Spleen (tissue), 11 donors: ENCODE results near the gene PRPS1. TPM values are rescaled to one million over a fixed set of nuclear protein-coding genes. Genes with fewer than 3 reads are reported as not detected.

Source experiments
- DNase-seq: peaks from one replicate; pipeline ENCODE4 v3.0.0-alpha.2; 2020
- H3K27ac ChIP-seq, 8 donors: fragments of 200-600 bp; sonication (generic) in 7 of 8; 1 replicate in 4 of 8; 2 replicates in 4 of 8; pipeline versions ENCODE4 v1.5.0 to v1.8.0; 2016 to 2021; ENCODE audit warnings: inconsistent platforms in 4 of 8, mild to moderate bottlenecking in 4 of 8, moderate library complexity in 1 of 8
- H3K27me3 ChIP-seq, 7 donors: fragments of 200-600 bp; sonication (generic) in 6 of 7; replicated peaks in 1 of 7; 1 replicate in 4 of 7; 2 replicates in 3 of 7; pipeline versions ENCODE4 v1.5.0 to v1.8.0; 2016 to 2021; ENCODE audit warnings: inconsistent platforms in 3 of 7, mild to moderate bottlenecking in 1 of 7
- H3K36me3 ChIP-seq, 6 donors: fragments of 200-600 bp; sonication (generic) in 5 of 6; 1 replicate in 4 of 6; 2 replicates in 2 of 6; pipeline versions ENCODE4 v1.5.0 to v1.8.0; 2016 to 2021; ENCODE audit warnings: inconsistent platforms in 2 of 6
- H3K4me1 ChIP-seq, 6 donors: fragments of 200-600 bp; sonication (generic) in 5 of 6; 1 replicate in 3 of 6; 2 replicates in 3 of 6; pipeline versions ENCODE4 v1.5.0 to v1.8.0; 2016 to 2021; ENCODE audit warnings: inconsistent platforms in 3 of 6
- H3K4me3 ChIP-seq, 8 donors: fragments of 200-600 bp; sonication (generic) in 7 of 8; 1 replicate in 4 of 8; 2 replicates in 4 of 8; pipeline versions ENCODE4 v1.5.0 to v1.8.0; 2016 to 2021; ENCODE audit warnings: inconsistent platforms in 4 of 8, mild to moderate bottlenecking in 4 of 8, moderate library complexity in 2 of 8
- H3K9me3 ChIP-seq, 8 donors: fragments of 200-600 bp; sonication (generic) in 7 of 8; 1 replicate in 4 of 8; 2 replicates in 4 of 8; pipeline versions ENCODE4 v1.5.0 to v1.8.0; 2016 to 2021; ENCODE audit warnings: inconsistent platforms in 4 of 8
- POLR2A ChIP-seq, 3 donors: fragments of 450-650 bp; IDR thresholded peaks; one replicate each; pipeline ENCODE4 v1.5.1; 2017; ENCODE audit warnings: antibody characterized with exemption in 3 of 3, mild to moderate bottlenecking in 1 of 3
- POLR2AphosphoS5 ChIP-seq, 3 donors: sonication (generic); formaldehyde crosslinking; IDR thresholded peaks; one replicate each; pipeline ENCODE4 v1.5.1; 2017; ENCODE audit warnings: antibody characterized with exemption in 3 of 3
- WGBS, 5 donors: extraction: QIAGEN DNeasy Blood & Tissue Kit in 3 of 5; methylation state at CpG; one replicate each; pipeline versions ENCODE4 v1.1.5 to v1.1.7; 2013 to 2018; 5-methylcytosine and 5-hydroxymethylcytosine counted together
- intact Hi-C: fragments of 100-400 bp; cut with DNase I; formaldehyde crosslinking; loops from one replicate; pipeline ENCODE4 v1.15.0; 2023; ENCODE audit warnings: low total_unique reads
- polyA plus RNA-seq, 3 donors: library from polyadenylated mRNA; stranded (reverse); fragments of 200-250 nt; gene quantifications; one replicate each; pipeline ENCODE4 v1.2.1, GENCODE V29; 2013
- total RNA-seq, 7 donors: library from RNA; depleted of rRNA in 3 of 7; stranded (reverse); fragments of >200 nt in 3 of 7; fragmentation: NEBNext Ultra II Directional in 4 of 7; extraction: Animal tissue kit (Norgen Biotek cat#: 25700) in 4 of 7; gene quantifications; one replicate each; pipeline versions ENCODE4 v1.1.0 to v1.2.1, GENCODE V29; 2016 to 2021
- TF ChIP-seq, protein P1 (sequence below), 11 experiments: fragments of 200-600 bp in 7 of 11; fragments of 450-650 bp in 4 of 11; sonication (generic) in 4 of 11; IDR thresholded peaks in 8 of 11; conservative IDR thresholded peaks in 3 of 11; 1 replicate in 7 of 11; 2 replicates in 4 of 11; pipeline versions ENCODE4 v1.4.0 to v1.8.0; 2016 to 2021; ENCODE audit warnings: antibody characterized with exemption in 11 of 11, inconsistent platforms in 4 of 11, mild to moderate bottlenecking in 1 of 11
- donor health status: healthy with polysubstance abuse.
- donor health status: DM: no; HTN: no; CAD: no; lungs with moderate emphysema.
- donor health status: DM: no; HTN: no; CAD: no.
- donor health status: Bipolar disorder and iron deficiency.
- donor health status: healthy.
- donor health status: DM: no; HTN: no; CAD: no.
- donor health status: DM: yes; HTN: yes; CAD: no.

The PRPS1 gene
- total and polyA plus RNA-seq, 10 donors = 15.0 to 47.6 (median 36.1) TPM

DNA sequence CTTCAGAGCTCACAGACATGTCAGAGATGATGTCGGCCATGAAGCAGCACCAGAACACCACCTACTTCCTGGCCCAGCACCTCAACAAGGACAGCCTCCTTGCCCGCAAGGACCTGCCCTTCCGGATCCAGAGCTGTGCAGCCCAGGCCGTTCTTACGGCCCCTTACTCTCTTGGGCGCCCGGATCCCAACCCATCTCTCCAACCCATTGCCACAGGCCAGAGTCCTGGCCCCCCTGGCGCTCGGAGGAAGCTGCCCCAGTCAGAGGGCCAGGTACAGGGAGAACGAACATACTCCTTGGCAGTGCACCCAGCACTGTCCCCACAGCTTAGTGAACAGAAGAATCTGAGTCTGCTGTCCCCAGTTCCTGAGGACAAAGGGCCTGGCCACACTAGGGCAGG lies 27.9 kb upstream of the PRPS1 start:
- no peak for DNase-seq
- H3K27me3 ChIP-seq = peaks cover 0 to 14% (median 0%) of the 10 kb centered on the region in 7 donors
- H3K36me3 ChIP-seq = no peaks in the 10 kb centered on the region
- H3K4me1 ChIP-seq = no peaks in the 10 kb centered on the region
- 80 to 96% (median 90%) methylated on average over 10 of the region's 10 CpGs; no CpG with 5 or more reads in 1 of the 5 donors for WGBS, 5 donors
- TF ChIP-seq, protein P1, sequence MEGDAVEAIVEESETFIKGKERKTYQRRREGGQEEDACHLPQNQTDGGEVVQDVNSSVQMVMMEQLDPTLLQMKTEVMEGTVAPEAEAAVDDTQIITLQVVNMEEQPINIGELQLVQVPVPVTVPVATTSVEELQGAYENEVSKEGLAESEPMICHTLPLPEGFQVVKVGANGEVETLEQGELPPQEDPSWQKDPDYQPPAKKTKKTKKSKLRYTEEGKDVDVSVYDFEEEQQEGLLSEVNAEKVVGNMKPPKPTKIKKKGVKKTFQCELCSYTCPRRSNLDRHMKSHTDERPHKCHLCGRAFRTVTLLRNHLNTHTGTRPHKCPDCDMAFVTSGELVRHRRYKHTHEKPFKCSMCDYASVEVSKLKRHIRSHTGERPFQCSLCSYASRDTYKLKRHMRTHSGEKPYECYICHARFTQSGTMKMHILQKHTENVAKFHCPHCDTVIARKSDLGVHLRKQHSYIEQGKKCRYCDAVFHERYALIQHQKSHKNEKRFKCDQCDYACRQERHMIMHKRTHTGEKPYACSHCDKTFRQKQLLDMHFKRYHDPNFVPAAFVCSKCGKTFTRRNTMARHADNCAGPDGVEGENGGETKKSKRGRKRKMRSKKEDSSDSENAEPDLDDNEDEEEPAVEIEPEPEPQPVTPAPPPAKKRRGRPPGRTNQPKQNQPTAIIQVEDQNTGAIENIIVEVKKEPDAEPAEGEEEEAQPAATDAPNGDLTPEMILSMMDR (IDR thresholded peaks at IDR 0.05 in 8 of 11, conservative IDR thresholded peaks at IDR 0.05 in 3 of 11) = no peak
- TF ChIP-seq POLR2AphosphoS5 (IDR thresholded peaks at IDR 0.05) = no peak
- TF ChIP-seq POLR2A (IDR thresholded peaks at IDR 0.05) = no peak
- no peaks in the 10 kb centered on the region for H3K9me3 ChIP-seq
- no peak overlapping the region for H3K4me3 ChIP-seq
- no peak overlapping the region for H3K27ac ChIP-seq
- intact Hi-C loops = no loop called here

DNA sequence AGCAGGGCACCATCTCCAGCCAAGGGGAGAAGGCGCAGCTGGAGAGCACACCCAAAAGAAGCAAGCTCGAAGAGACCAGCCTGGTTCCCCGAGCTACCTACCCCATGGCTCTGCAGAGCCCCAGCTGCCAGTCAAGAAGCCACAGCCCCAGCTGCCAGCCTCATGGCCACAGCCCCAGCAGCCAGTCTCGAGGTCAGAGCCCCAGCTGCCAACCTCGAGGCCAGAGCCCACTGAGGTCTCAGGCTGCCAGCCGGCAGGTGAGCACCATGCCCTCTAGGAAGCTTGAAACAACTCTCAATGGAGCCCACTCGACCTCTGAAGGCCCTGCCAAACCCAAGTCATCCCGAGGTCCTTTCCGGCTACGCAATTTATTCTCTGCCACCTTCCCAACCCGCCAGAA lies 27.0 kb upstream of the PRPS1 start:
- Histone ChIP-seq H3K27me3 (peaks cover 0 to 7% (median 0%) of the 10 kb centered on the region in 7 donors), H3K4me1 (no peaks in the 10 kb centered on the region), H3K27ac (no peak overlapping the region), H3K9me3 (no peaks in the 10 kb centered on the region), H3K36me3 (no peaks in the 10 kb centered on the region), H3K4me3 (no peak overlapping the region)
- no peak for DNase-seq
- TF ChIP-seq, protein P1 (IDR thresholded peaks at IDR 0.05 in 8 of 11, conservative IDR thresholded peaks at IDR 0.05 in 3 of 11) = no peak
- no peak for TF ChIP-seq POLR2AphosphoS5 (IDR thresholded peaks at IDR 0.05)
- TF ChIP-seq POLR2A (IDR thresholded peaks at IDR 0.05) = no peak
- 75 to 88% (median 82%) methylated on average over 7 to 11 of the region's 11 CpGs for WGBS, 5 donors
- intact Hi-C loops = no loop called here

DNA sequence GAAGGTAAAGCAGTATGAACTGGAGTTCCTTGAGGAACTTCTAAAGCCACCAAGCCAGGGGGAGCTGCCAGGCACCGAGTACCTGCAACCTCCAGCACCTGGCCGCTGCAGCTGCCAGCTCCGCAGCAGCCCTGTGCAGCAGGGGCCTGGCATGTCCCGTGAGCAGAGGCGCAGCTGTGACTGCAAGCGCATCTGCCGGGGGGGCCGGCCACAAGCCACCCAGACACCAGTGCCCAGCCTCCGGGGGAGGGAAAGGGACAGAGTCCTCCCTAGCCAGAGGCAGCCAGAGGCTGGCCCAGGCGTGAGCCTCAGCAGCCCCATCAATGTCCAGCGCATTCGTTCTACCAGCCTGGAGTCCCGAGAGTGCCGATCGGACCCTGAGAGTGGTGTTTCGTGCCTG lies 26.6 kb upstream of the PRPS1 start:
- intact Hi-C loops = no loop called here
- WGBS, 5 donors = 89 to 98% (median 94%) methylated on average over 8 to 16 of the region's 16 CpGs; no CpG with 5 or more reads in 1 of the 5 donors
- TF ChIP-seq POLR2A (IDR thresholded peaks at IDR 0.05) (no peak), POLR2AphosphoS5 (IDR thresholded peaks at IDR 0.05) (no peak)
- TF ChIP-seq, protein P1 (IDR thresholded peaks at IDR 0.05 in 8 of 11, conservative IDR thresholded peaks at IDR 0.05 in 3 of 11) = no peak

DNA sequence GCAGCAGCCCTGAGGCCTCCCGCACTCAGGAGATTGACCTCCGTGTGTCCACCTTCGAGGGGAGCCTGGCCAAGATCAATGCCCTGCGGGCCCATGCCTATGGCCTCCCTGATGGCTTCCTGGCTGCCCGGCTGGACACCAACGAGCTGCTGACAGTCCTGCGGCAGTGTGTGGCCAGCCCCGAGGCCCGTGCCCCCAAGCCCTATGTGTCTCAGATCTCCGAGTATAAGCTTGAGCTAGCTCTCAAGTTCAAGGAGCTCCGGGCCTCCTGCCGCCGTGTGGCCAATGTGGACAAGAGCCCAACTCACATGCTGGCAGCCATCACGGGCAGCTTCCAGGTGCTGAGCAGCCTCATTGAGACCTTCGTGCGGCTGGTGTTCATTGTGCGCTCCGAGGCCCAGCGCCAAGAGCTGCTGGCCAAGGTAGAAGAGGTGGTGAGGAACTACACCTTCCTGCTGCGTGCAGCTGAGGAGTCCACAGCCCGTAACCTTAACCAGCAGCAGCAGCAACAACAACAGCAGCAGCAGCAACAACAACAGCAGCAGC lies 25.5 kb upstream of the PRPS1 start:
- no peak for DNase-seq

More for the DNA sequence above, 26.6 kb upstream of the PRPS1 start:
- no peak overlapping the region for H3K27ac ChIP-seq
- H3K4me3 ChIP-seq = no peak overlapping the region
- peaks cover 0 to 7% (median 0%) of the 10 kb centered on the region in 7 donors for H3K27me3 ChIP-seq
- H3K36me3 ChIP-seq = no peaks in the 10 kb centered on the region
- DNase-seq = no peak
- H3K9me3 ChIP-seq = no peaks in the 10 kb centered on the region
- no peaks in the 10 kb centered on the region for H3K4me1 ChIP-seq

More for the DNA sequence above, 25.5 kb upstream of the PRPS1 start:
- Histone ChIP-seq H3K36me3 (no peaks in the 10 kb centered on the region), H3K9me3 (no peaks in the 10 kb centered on the region), H3K4me1 (no peaks in the 10 kb centered on the region), H3K27me3 (peaks cover 0 to 7% (median 0%) of the 10 kb centered on the region in 7 donors), H3K4me3 (no peak overlapping the region), H3K27ac (no peak overlapping the region)
- intact Hi-C loops = no loop called here
- WGBS, 5 donors = 81 to 100% (median 91%) methylated on average over 3 to 21 of the region's 21 CpGs
- TF ChIP-seq, protein P1 (IDR thresholded peaks at IDR 0.05 in 8 of 11, conservative IDR thresholded peaks at IDR 0.05 in 3 of 11) = no peak
- TF ChIP-seq POLR2AphosphoS5 (IDR thresholded peaks at IDR 0.05) = no peak
- TF ChIP-seq POLR2A (IDR thresholded peaks at IDR 0.05) = no peak
